ENCODE data around the gene PAPLN. TPM values are rescaled to one million over a fixed set of nuclear protein-coding genes. Genes with fewer than 3 reads are reported as not detected.

PAPLN gene
- total and polyA plus RNA-seq, 9 of the 15 experiments (the other 6 are each of a cell fraction or from before 2014, with no cell fraction given), result 0.43 to 3.5 (median 1.7) TPM

- no peak for TF ChIP-seq MCM2 (IDR thresholded peaks at IDR 0.05; ENCODE audit: low read depth)
- TF ChIP-seq ZFPM2 (CRISPR knock-in tag; IDR thresholded peaks at IDR 0.05), result no peak
- TF ChIP-seq ETV6 (IDR thresholded peaks at IDR 0.05; ENCODE audit: borderline replicate concordance in 1 of 2, low read depth in 2 of 2, low read length in 1 of 2), result no peak
- TF ChIP-seq ETV6 (CRISPR knock-in tag; IDR thresholded peaks at IDR 0.05; ENCODE audit: borderline replicate concordance), result no peak
- no peak for TF ChIP-seq FOXJ3 (CRISPR knock-in tag; IDR thresholded peaks at IDR 0.05)
- TF ChIP-seq ATF7 (IDR thresholded peaks at IDR 0.05), result no peak
- TF ChIP-seq RHOXF2B (CRISPR knock-in tag; conservative IDR thresholded peaks at IDR 0.05), result no peak
- no peak for TF ChIP-seq CTCFL (IDR thresholded peaks at IDR 0.05; ENCODE audit: borderline replicate concordance, insufficient read depth, low read depth, low read length, poor library complexity, severe bottlenecking)
- TF ChIP-seq GTF3C2 (IDR thresholded peaks at IDR 0.05; ENCODE audit: borderline replicate concordance, extremely low read depth, insufficient read length), result no peak
- no peak for TF ChIP-seq CUX1 (CRISPR knock-in tag; IDR thresholded peaks at IDR 0.05)
- TF ChIP-seq ZBTB9 (CRISPR knock-in tag; IDR thresholded peaks at IDR 0.05), result no peak
- no peak for DNase-seq (ENCODE audit: extremely low read depth in 1 of 4, low spot score in 3 of 4)
- Histone ChIP-seq H3K36me3 (ENCODE audit: control insufficient read depth, insufficient read depth, low read length) (peaks cover 15% of the 10 kb centered on the region; the same call in 2 of the 3 replicates), H3K9ac (ENCODE audit: insufficient read depth in 1 of 2, low read depth in 2 of 2, low read length in 2 of 2) (no peak overlapping the region), H4K20me1 (replicated peaks; ENCODE audit: control insufficient read depth, insufficient read depth, low read length) (no peaks in the 10 kb centered on the region), H3K4me1 (replicated peaks in 1 of 2; ENCODE audit: control insufficient read depth in 2 of 2, insufficient read depth in 2 of 2, low read length in 2 of 2) (no peaks in the 10 kb centered on the region), H3K27me3 (ENCODE audit: control insufficient read depth in 2 of 2, insufficient read depth in 2 of 2, low read length in 2 of 2) (no peaks in the 10 kb centered on the region), H3K27ac (ENCODE audit: extremely low read depth, low read depth, low read length) (no peak overlapping the region), H3K79me2 (ENCODE audit: control insufficient read depth, insufficient read depth, low read length) (no peaks in the 10 kb centered on the region), H2AFZ (ENCODE audit: low read depth, low read length) (no peak overlapping the region), H3K4me3 (no peak overlapping the region), H3K9me1 (ENCODE audit: control insufficient read depth, insufficient read depth, low read length) (no peaks in the 10 kb centered on the region), H3K9me3 (replicated peaks; ENCODE audit: control insufficient read depth, insufficient read depth, low read depth, low read length) (no peaks in the 10 kb centered on the region), H3K4me2 (ENCODE audit: insufficient read depth, low read length) (no peak overlapping the region)
- intact Hi-C loops (cut with micrococcal nuclease) (no loop called here), in situ Hi-C loops (cut with MboI) (no loop called here)
- no peak for FAIRE-seq
- no TSS peak for BruUV-seq (replicated peaks)
- POLR2A ChIA-PET, result interaction anchor here (0.8 kb wide), 1 partner anchor 748 kb away, joined by 5 read pairs; no protein-coding TSS in a partner anchor
- ATAC-seq, result no peak
- WGBS (ENCODE audit: insufficient coverage, low coverage, missing lambda C conversion rate), result 78% methylated on average over 2 of the region's 3 CpGs
- CTCF ChIA-PET (ENCODE audit: low intra/inter-chr PET ratio), result no interaction called here
These were observed 48.8 kb upstream of the PAPLN start for GRCh38 chr14:73188501-73188911.
